Subcutaneous adipose tissue (tissue), 4 donors: ENCODE measurements around the gene SLFN5. TPM values are rescaled to one million over a fixed set of nuclear protein-coding genes. Genes with fewer than 3 reads are reported as not detected.
"Not testable (repeated sequence)": the region's sequence is repeated elsewhere in the genome, so short reads cannot be mapped to it uniquely, and the experiment has no call there.

Experiments
- CTCF ChIP-seq: fragments of 450-650 bp; IDR thresholded peaks from one replicate; pipeline ENCODE4 v1.5.1; 2016; ENCODE audit warnings: low read depth, mild to moderate bottlenecking, control low read depth, antibody characterized with exemption, moderate library complexity
- total RNA-seq, 4 donors: library from RNA; depleted of rRNA; stranded (reverse); fragments of >200 nt; gene quantifications; one replicate each; pipeline ENCODE4 v1.1.0, GENCODE V29; 2016

The SLFN5 gene
- 10 to 100 TPM; 38.8 to 55.6 (median 39.2) TPM for total RNA-seq

- TF ChIP-seq CTCF: no peak
These were observed at the start of gene SLFN5 for GRCh38 chr17:35242805-35243560. Gene SLFN5, plus strand, starts transcription at chr17:35243072. Its CDS starts 15,619 bp downstream, at chr17:35258691.

- not testable (repeated sequence) for TF ChIP-seq CTCF
These were observed 48.9 kb upstream of the SLFN5 start, which contains the start of gene SLC35G3 for GRCh38 chr17:35194001-35194400. Gene SLC35G3, minus strand, starts transcription at chr17:35194393. Its CDS starts 86 bp downstream, at chr17:35194307.

- TF ChIP-seq CTCF: no peak
These were observed 32.1 kb upstream of the SLFN5 start for GRCh38 chr17:35210741-35211140.

GRCh38 chr17:35212668-35213067 is 30.2 kb upstream of the SLFN5 start:
- no peak for TF ChIP-seq CTCF

- no peak for TF ChIP-seq CTCF
These were observed 29.4 kb upstream of the SLFN5 start for GRCh38 chr17:35213412-35213940.

GRCh38 chr17:35214192-35214591 is 28.7 kb upstream of the SLFN5 start:
- no peak for TF ChIP-seq CTCF

- no peak for TF ChIP-seq CTCF
These were observed 28.1 kb upstream of the SLFN5 start for GRCh38 chr17:35214631-35215273.
